ENCODE data around the gene OXSR1.

Gene OXSR1

DNA sequence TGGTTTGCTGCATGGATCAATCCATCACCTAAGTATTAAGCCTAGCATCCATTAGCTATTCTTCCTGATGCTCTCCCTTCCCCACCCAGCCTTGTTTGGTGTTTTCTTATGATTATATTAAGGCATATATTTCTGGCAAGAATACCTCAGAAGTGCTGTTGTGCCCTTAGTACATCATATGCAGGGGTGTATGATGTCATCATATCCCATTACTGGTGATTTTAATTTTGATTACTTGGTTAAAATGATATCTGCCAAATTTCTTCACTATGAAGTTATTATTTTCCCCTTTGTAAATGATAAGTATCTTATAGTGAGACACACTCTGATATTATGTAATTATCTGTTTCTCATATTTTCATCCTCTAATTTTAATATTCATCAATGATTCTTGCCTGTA lies 132.2 kb downstream of the OXSR1 start:
- no peak overlapping the region for H3K27ac ChIP-seq
- TF ChIP-seq, protein P1, sequence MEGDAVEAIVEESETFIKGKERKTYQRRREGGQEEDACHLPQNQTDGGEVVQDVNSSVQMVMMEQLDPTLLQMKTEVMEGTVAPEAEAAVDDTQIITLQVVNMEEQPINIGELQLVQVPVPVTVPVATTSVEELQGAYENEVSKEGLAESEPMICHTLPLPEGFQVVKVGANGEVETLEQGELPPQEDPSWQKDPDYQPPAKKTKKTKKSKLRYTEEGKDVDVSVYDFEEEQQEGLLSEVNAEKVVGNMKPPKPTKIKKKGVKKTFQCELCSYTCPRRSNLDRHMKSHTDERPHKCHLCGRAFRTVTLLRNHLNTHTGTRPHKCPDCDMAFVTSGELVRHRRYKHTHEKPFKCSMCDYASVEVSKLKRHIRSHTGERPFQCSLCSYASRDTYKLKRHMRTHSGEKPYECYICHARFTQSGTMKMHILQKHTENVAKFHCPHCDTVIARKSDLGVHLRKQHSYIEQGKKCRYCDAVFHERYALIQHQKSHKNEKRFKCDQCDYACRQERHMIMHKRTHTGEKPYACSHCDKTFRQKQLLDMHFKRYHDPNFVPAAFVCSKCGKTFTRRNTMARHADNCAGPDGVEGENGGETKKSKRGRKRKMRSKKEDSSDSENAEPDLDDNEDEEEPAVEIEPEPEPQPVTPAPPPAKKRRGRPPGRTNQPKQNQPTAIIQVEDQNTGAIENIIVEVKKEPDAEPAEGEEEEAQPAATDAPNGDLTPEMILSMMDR (conservative IDR thresholded peaks at IDR 0.05): no peak

DNA sequence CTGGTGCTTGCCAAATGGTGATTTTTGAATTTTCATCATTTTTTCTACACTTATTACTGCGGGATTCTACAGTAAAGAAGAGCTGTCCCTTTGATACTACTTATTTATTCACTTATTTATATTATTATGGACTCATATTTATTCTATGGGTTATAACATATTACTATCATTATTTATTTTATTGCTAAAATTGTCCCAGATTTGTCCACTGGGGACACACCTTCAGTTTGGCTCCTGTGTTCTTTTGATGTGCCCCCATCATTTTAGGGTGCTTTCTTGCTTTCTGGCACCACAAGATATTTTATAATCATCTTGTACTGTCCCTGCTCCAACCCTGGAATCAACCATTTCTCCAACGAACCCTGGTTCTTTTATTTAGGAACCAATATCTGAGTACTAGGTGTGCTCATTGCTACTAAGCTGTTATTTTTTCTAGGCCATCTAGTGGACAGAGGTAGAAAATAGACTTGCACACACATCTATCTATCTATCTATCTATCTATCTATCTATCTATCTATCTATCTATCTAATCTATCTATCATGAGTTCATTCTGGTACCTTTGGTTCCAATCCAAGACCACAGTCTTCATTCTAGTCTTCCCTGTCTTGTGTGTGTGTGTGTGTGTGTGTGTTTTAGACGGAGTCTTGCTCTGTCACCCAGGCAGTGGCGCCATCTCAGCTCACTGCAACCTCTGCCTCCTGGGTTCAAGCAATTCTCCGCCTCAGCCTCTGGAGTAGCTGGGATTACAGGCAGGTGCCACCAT lies 132.8 kb downstream of the OXSR1 start:
- TF ChIP-seq, protein P1 (conservative IDR thresholded peaks at IDR 0.05): peak; percentile 75
- no peak overlapping the region for H3K27ac ChIP-seq
